Occipital lobe (tissue), 2 donors: Measurements from ENCODE around the gene TET3. TPM values are rescaled to one million over a fixed set of nuclear protein-coding genes. Genes with fewer than 3 reads are reported as not detected.
"Not testable (repeated sequence)": the region's sequence is repeated elsewhere in the genome, so short reads cannot be mapped to it uniquely, and the experiment has no call there.

Experiments used
- DNase-seq: peaks from one replicate; lab custom pipeline; 2025; lab: John Stamatoyannopoulos, UW
- total RNA-seq: library from RNA; depleted of rRNA; stranded (reverse); fragments of >200 nt; gene quantifications from one replicate; pipeline ENCODE4 v1.2.3, GENCODE V29; 2014

The TET3 gene
- total RNA-seq, result 20.9 TPM

GRCh38 chr2:73984203-73984921 lies at the start of gene TET3:
Gene TET3 (plus strand): TSS chr2:73984910. CDS start chr2:73986404, 1,494 bp downstream.
- DNase-seq, result no peak

- no peak for DNase-seq
Observed at GRCh38 chr2:73935641-73936040, 49.1 kb upstream of the TET3 start.

GRCh38 chr2:73937103-73937885 lies 47.4 kb upstream of the TET3 start:
- DNase-seq, result no peak

GRCh38 chr2:73937899-73938298 lies 46.8 kb upstream of the TET3 start:
- no peak for DNase-seq

GRCh38 chr2:73938718-73939352 lies 45.9 kb upstream of the TET3 start:
- DNase-seq, result no peak

GRCh38 chr2:73939419-73939818 lies 45.3 kb upstream of the TET3 start:
- no peak for DNase-seq

GRCh38 chr2:73940066-73940465 lies 44.6 kb upstream of the TET3 start:
- DNase-seq, result not testable (repeated sequence)

GRCh38 chr2:73942664-73943063 lies 42.0 kb upstream of the TET3 start:
- no peak for DNase-seq

- DNase-seq, result no peak
Observed at GRCh38 chr2:73944714-73945113, 40.0 kb upstream of the TET3 start.

GRCh38 chr2:73946215-73946614 lies 38.5 kb upstream of the TET3 start:
- no peak for DNase-seq

- no peak for DNase-seq
Observed at GRCh38 chr2:73946666-73947065, 38.0 kb upstream of the TET3 start.

- DNase-seq, result no peak
Observed at GRCh38 chr2:73947412-73948018, 37.2 kb upstream of the TET3 start.

GRCh38 chr2:73949802-73950201 lies 34.9 kb upstream of the TET3 start:
- no peak for DNase-seq

- no peak for DNase-seq
Observed at GRCh38 chr2:73952499-73953446, 31.9 kb upstream of the TET3 start.

- DNase-seq, result no peak
Observed at GRCh38 chr2:73956218-73956865, 28.4 kb upstream of the TET3 start.

- no peak for DNase-seq
Observed at GRCh38 chr2:73961274-73961673, 23.4 kb upstream of the TET3 start.

- no peak for DNase-seq
Observed at GRCh38 chr2:73961823-73962615, 22.7 kb upstream of the TET3 start.

GRCh38 chr2:73962798-73963197 lies 21.9 kb upstream of the TET3 start:
- DNase-seq, result no peak

GRCh38 chr2:73963385-73964120 lies 21.2 kb upstream of the TET3 start:
- no peak for DNase-seq
